CD14-positive monocyte (primary cell): ENCODE results near the gene ABHD14A. TPM values are rescaled to one million over a fixed set of nuclear protein-coding genes. Genes with fewer than 3 reads are reported as not detected.
A peak's percentile ranks its signal among the peaks of the same experiment; 100 is the strongest.

Source experiments
- DNase-seq, 3 donors: peaks; one replicate each; pipeline ENCODE4 v3.0.0-alpha.2; 2011 to 2022
- H2AFZ ChIP-seq: 2 replicates; pipeline ENCODE4 v1.6.0; 2012; ENCODE audit warnings: mild to moderate bottlenecking, low read depth, low read length, inconsistent platforms; ENCODE audit not compliant: insufficient read depth, poor library complexity, severe bottlenecking
- H3K27ac ChIP-seq, 2 donors: 1 replicate in 1 of 2; 2 replicates in 1 of 2; pipeline ENCODE4 v1.5.1; 2012 to 2013; ENCODE audit warnings: low read length in 2 of 2, control low read depth in 1 of 2, inconsistent platforms in 1 of 2, low read depth in 1 of 2, mild to moderate bottlenecking in 1 of 2
- H3K27me3 ChIP-seq, 2 donors: one replicate each; pipeline versions ENCODE4 v1.6.0 to v1.6.1; 2011 to 2013; ENCODE audit warnings: low read length in 2 of 2; ENCODE audit not compliant: control insufficient read depth in 2 of 2, insufficient read depth in 2 of 2
- H3K36me3 ChIP-seq, 2 donors: replicated peaks in 1 of 2; 1 replicate in 1 of 2; 2 replicates in 1 of 2; pipeline versions ENCODE4 v1.5.1 to v1.6.1; 2012 to 2013; ENCODE audit warnings: low read length in 2 of 2, control low read depth in 1 of 2, inconsistent platforms in 1 of 2, mild to moderate bottlenecking in 1 of 2; ENCODE audit not compliant: insufficient read depth in 2 of 2, control insufficient read depth in 1 of 2
- H3K4me1 ChIP-seq, 2 donors: 1 replicate in 1 of 2; 2 replicates in 1 of 2; pipeline versions ENCODE4 v1.5.1 to v1.6.1; 2012 to 2013; ENCODE audit warnings: low read length in 2 of 2, control low read depth in 1 of 2, inconsistent platforms in 1 of 2, mild to moderate bottlenecking in 1 of 2, moderate library complexity in 1 of 2; ENCODE audit not compliant: insufficient read depth in 2 of 2, control insufficient read depth in 1 of 2
- H3K4me2 ChIP-seq: replicated peaks from 2 replicates; pipeline ENCODE3; 2012; ENCODE audit warnings: low read length, moderate library complexity, mild to moderate bottlenecking; ENCODE audit not compliant: poor library complexity, severe bottlenecking; ENCODE audit errors: extremely low read depth
- H3K4me3 ChIP-seq, 3 experiments: fragments of 200-600 bp in 1 of 3; sonication (generic) in 1 of 3; replicated peaks in 1 of 3; 1 replicate in 2 of 3; 2 replicates in 1 of 3; pipeline ENCODE4 v1.5.1; 2011 to 2013; ENCODE audit warnings: low read length in 3 of 3, mild to moderate bottlenecking in 3 of 3, control low read depth in 2 of 3, low read depth in 2 of 3, inconsistent platforms in 1 of 3, moderate library complexity in 1 of 3
- H3K79me2 ChIP-seq: 2 replicates; pipeline ENCODE4 v1.6.0; 2012; ENCODE audit warnings: mild to moderate bottlenecking, control low read depth, inconsistent platforms, low read length, moderate library complexity; ENCODE audit not compliant: insufficient read depth
- H3K9ac ChIP-seq: 2 replicates; pipeline ENCODE4 v1.6.0; 2017; ENCODE audit warnings: low read length, mild to moderate bottlenecking; ENCODE audit not compliant: insufficient read depth, poor library complexity, severe bottlenecking
- H3K9me3 ChIP-seq, 2 donors: replicated peaks in 1 of 2; 1 replicate in 1 of 2; 2 replicates in 1 of 2; pipeline versions ENCODE4 v1.5.1 to v1.6.1; 2012 to 2013; ENCODE audit warnings: low read length in 2 of 2, control low read depth in 1 of 2; ENCODE audit not compliant: control insufficient read depth in 1 of 2, insufficient read depth in 1 of 2
- H4K20me1 ChIP-seq: 2 replicates; pipeline ENCODE4 v1.6.0; 2012; ENCODE audit warnings: mild to moderate bottlenecking, low read length, control low read depth, moderate library complexity; ENCODE audit not compliant: insufficient read depth
- H3K27ac Mint-ChIP-seq, 7 donors: one replicate each; pipeline ENCODE4 v1.8.0; 2020; ENCODE audit warnings: mild to moderate bottlenecking in 7 of 7, mixed read lengths in 7 of 7, moderate library complexity in 6 of 7, inconsistent platforms in 2 of 7
- H3K27me3 Mint-ChIP-seq, 3 donors: one replicate each; pipeline ENCODE4 v1.8.0; 2021 to 2022; ENCODE audit warnings: low read depth in 3 of 3, mild to moderate bottlenecking in 3 of 3, mixed read lengths in 3 of 3, moderate library complexity in 3 of 3, inconsistent platforms in 1 of 3
- H3K36me3 Mint-ChIP-seq, 2 donors: one replicate each; pipeline ENCODE4 v1.8.0; 2020; ENCODE audit warnings: mixed read lengths in 2 of 2, inconsistent platforms in 1 of 2, mild to moderate bottlenecking in 1 of 2
- H3K4me1 Mint-ChIP-seq: one replicate; pipeline ENCODE4 v1.8.0; 2020; ENCODE audit warnings: mild to moderate bottlenecking, mixed read lengths
- H3K4me3 Mint-ChIP-seq, 2 donors: one replicate each; pipeline ENCODE4 v1.8.0; 2020; ENCODE audit warnings: mild to moderate bottlenecking in 2 of 2, mixed read lengths in 2 of 2, moderate library complexity in 1 of 2
- H3K9me3 Mint-ChIP-seq, 7 donors: one replicate each; pipeline ENCODE4 v1.8.0; 2020 to 2022; ENCODE audit warnings: mixed read lengths in 7 of 7, mild to moderate bottlenecking in 6 of 7, moderate library complexity in 6 of 7, inconsistent platforms in 2 of 7
- WGBS: methylation state at CpG from one replicate; pipeline ENCODE4 v1.1.5; 2013; ENCODE audit warnings: missing lambda C conversion rate; ENCODE audit not compliant: insufficient coverage; 5-methylcytosine and 5-hydroxymethylcytosine counted together
- intact Hi-C, 2 donors: fragments of 100-400 bp; cut with micrococcal nuclease; formaldehyde crosslinking; loops; one replicate each; pipeline versions ENCODE4 v1.15.0 to v1.15.1; 2023
- polyA plus RNA-seq, 3 donors: library from polyadenylated mRNA; depleted of rRNA in 1 of 3; unstranded in 2 of 3; stranded (reverse) in 1 of 3; fragments of 300-500 nt in 2 of 3; fragments of >200 nt in 1 of 3; fragmentation: Illumina TruSeq in 2 of 3; gene quantifications; 1 replicate in 2 of 3; 2 replicates in 1 of 3; pipeline ENCODE4 v1.2.3, GENCODE V29; 2012 to 2021
- TF ChIP-seq, protein P1 (sequence below): fragments of 200-600 bp; IDR thresholded peaks from one replicate; pipeline ENCODE4 v1.8.0; 2022; ENCODE audit warnings: antibody characterized with exemption, mild to moderate bottlenecking

Gene ABHD14A
- polyA plus RNA-seq, 3 donors = 6.9 to 13.2 (median 11.7) TPM

DNA sequence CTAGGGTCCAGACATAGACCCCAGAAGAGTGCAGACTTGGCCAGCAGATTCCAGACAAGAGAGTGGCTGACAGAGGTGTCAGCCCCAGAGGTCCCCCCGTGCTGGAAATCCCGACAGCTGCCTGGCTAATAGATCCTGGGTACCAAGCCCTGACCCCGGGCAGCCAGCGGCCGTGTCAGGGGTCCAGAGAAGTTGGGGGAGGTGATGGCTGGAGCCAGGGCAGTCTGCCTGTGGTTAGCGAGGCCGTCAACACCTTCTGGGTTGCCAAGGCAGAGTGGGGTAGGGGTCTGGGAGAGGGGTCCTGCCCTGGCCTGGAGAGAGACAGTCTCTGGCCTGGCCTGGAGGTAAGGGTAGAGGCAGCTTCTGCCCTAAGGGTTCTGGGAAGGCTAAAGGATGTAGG, 45.9 kb downstream of the ABHD14A start:
- no peak for DNase-seq
- Histone ChIP-seq H4K20me1 (no peaks in the 10 kb centered on the region), H3K79me2 (no peaks in the 10 kb centered on the region), H3K27me3 (no peaks in the 10 kb centered on the region), H3K4me1 (no peaks in the 10 kb centered on the region), H3K9me3 (no peaks in the 10 kb centered on the region), H2AFZ (no peak overlapping the region), H3K9ac (no peak overlapping the region), H3K27ac (no peak overlapping the region), H3K4me2 (no peak overlapping the region), H3K4me3 (no peak overlapping the region), H3K36me3 (no peaks in the 10 kb centered on the region)
- peak overlapping the region in 2 of 7 donors; percentile 62 to 68 for H3K27ac Mint-ChIP-seq
- H3K9me3 Mint-ChIP-seq = no peaks in the 10 kb centered on the region
- H3K36me3 Mint-ChIP-seq = no peaks in the 10 kb centered on the region
- no peak overlapping the region for H3K4me3 Mint-ChIP-seq
- TF ChIP-seq, protein P1, sequence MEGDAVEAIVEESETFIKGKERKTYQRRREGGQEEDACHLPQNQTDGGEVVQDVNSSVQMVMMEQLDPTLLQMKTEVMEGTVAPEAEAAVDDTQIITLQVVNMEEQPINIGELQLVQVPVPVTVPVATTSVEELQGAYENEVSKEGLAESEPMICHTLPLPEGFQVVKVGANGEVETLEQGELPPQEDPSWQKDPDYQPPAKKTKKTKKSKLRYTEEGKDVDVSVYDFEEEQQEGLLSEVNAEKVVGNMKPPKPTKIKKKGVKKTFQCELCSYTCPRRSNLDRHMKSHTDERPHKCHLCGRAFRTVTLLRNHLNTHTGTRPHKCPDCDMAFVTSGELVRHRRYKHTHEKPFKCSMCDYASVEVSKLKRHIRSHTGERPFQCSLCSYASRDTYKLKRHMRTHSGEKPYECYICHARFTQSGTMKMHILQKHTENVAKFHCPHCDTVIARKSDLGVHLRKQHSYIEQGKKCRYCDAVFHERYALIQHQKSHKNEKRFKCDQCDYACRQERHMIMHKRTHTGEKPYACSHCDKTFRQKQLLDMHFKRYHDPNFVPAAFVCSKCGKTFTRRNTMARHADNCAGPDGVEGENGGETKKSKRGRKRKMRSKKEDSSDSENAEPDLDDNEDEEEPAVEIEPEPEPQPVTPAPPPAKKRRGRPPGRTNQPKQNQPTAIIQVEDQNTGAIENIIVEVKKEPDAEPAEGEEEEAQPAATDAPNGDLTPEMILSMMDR = no peak
- intact Hi-C loops = no loop called here
- H3K4me1 Mint-ChIP-seq = no peaks in the 10 kb centered on the region
- H3K27me3 Mint-ChIP-seq = peaks cover 0 to 5% (median 1%) of the 10 kb centered on the region in 3 donors
- 96% methylated on average over 7 of the region's 7 CpGs for WGBS

DNA sequence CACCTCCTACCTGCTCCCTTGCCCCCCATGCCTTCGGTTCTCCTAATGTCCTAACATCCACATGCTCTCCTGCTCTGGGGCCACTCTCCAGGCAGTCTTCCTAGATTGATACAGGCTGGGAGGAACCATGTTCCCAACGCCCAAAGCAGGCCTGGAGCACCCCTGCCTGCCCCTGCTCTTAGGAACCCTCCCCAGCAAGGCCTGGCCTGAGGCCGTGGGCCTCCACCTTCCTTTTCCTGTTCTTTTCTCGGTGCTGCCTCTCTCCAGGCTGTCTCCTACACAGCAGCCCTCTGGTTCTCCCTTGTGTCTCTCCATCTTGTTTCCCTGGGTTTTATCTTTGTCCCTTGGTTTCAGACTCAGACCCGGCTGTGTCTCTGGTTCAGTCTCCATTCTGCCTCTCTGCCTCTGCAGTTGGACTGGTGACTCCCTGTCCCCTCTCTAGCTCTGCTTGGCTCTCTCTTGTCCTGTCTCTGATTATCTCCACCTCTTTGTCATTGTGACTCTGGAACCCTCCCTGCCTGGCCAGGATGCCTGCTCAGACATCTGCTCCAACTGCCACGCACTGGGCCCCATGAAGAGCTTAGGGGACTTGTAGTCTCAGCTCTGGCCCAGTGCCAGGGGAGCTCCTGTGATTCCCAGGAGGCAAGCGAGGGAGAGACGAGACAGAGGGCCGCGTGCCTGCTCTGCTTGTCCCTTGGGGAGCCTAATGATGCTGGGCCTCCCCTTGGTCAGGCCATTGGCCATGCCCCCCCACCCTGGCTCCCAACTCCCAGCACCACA, 46.8 kb downstream of the ABHD14A start:
- Histone ChIP-seq H3K9me3 (no peaks in the 10 kb centered on the region), H3K27ac (no peak overlapping the region), H3K4me3 (no peak overlapping the region), H4K20me1 (no peaks in the 10 kb centered on the region), H2AFZ (no peak overlapping the region), H3K36me3 (no peaks in the 10 kb centered on the region), H3K4me2 (no peak overlapping the region), H3K4me1 (no peaks in the 10 kb centered on the region), H3K27me3 (no peaks in the 10 kb centered on the region), H3K9ac (no peak overlapping the region), H3K79me2 (no peaks in the 10 kb centered on the region)
- no peak for DNase-seq
- Mint-ChIP-seq H3K36me3 (no peaks in the 10 kb centered on the region), H3K9me3 (no peaks in the 10 kb centered on the region), H3K4me3 (no peak overlapping the region), H3K4me1 (no peaks in the 10 kb centered on the region), H3K27me3 (peaks cover 1 to 4% (median 4%) of the 10 kb centered on the region in 3 donors), H3K27ac (peak overlapping the region in 2 of 7 donors; percentile 1 to 60)
- TF ChIP-seq, protein P1 = no peak
- WGBS = 78% methylated on average over 7 of the region's 10 CpGs
- intact Hi-C loops = no loop called here
